ENCODE measurements around the gene ENOX2.

ENOX2 gene

DNA sequence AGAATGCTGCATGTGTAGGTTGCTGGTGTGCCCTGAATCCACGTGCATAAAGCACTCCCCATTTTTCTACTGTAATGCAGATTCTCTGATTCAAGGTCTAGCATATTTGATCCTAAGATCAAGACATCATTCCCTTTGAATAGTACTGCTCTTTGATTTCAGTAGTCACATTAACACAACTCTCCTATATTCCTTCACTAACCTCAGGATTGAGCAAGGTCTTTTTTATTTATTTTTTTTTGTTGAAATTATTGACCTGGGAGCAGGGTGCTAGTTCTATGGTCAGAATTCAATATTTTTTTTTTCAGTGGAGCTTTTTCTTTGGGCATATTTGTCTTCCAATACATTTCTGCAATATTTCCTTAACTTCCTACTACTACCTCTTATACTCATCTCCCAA, 255.5 kb downstream of the ENOX2 start:
- TF ChIP-seq CTCF (IDR thresholded peaks at IDR 0.05; ENCODE audit: borderline replicate concordance, extremely low read depth, low read length, poor library complexity, severe bottlenecking), result no peak
- TF ChIP-seq EZH2 (IDR thresholded peaks at IDR 0.05; ENCODE audit: borderline replicate concordance, low read depth, low read length, severe bottlenecking), result no peak
- no peak for DNase-seq
- Histone ChIP-seq H3K4me2 (ENCODE audit: insufficient read depth, low read length) (no peak overlapping the region), H3K4me1 (ENCODE audit: insufficient read depth, low read length) (no peaks in the 10 kb centered on the region), H3K36me3 (ENCODE audit: insufficient read depth, low read length) (no peaks in the 10 kb centered on the region), H3K27me3 (ENCODE audit: insufficient read depth, low read length, poor library complexity) (no peaks in the 10 kb centered on the region), H3K79me2 (ENCODE audit: insufficient read depth, low read length) (no peaks in the 10 kb centered on the region), H2AFZ (ENCODE audit: low read depth, low read length) (no peak overlapping the region), H3K4me3 (ENCODE audit: low read depth in 1 of 2, low read length in 2 of 2) (no peak overlapping the region), H3K27ac (ENCODE audit: low read length) (no peak overlapping the region), H3K9me3 (ENCODE audit: insufficient read depth, low read length, severe bottlenecking) (no peaks in the 10 kb centered on the region), H4K20me1 (ENCODE audit: insufficient read depth, low read length) (no peaks in the 10 kb centered on the region), H3K9ac (ENCODE audit: low read depth, low read length) (no peak overlapping the region)
- no peak for ATAC-seq (ENCODE audit: insufficient read depth, low read depth)

- H3K4me1 ChIP-seq (ENCODE audit: insufficient read depth, low read length), result no peaks in the 10 kb centered on the region
- H3K79me2 ChIP-seq (ENCODE audit: insufficient read depth, low read length), result no peaks in the 10 kb centered on the region
- no peaks in the 10 kb centered on the region for H4K20me1 ChIP-seq (ENCODE audit: insufficient read depth, low read length)
- no peak for ATAC-seq (ENCODE audit: insufficient read depth, low read depth)
- no peak overlapping the region for H3K4me2 ChIP-seq (ENCODE audit: insufficient read depth, low read length)
- H3K36me3 ChIP-seq (ENCODE audit: insufficient read depth, low read length), result no peaks in the 10 kb centered on the region
- TF ChIP-seq EZH2 (IDR thresholded peaks at IDR 0.05; ENCODE audit: borderline replicate concordance, low read depth, low read length, severe bottlenecking) (no peak), CTCF (IDR thresholded peaks at IDR 0.05; ENCODE audit: borderline replicate concordance, extremely low read depth, low read length, poor library complexity, severe bottlenecking) (no peak)
- no peaks in the 10 kb centered on the region for H3K27me3 ChIP-seq (ENCODE audit: insufficient read depth, low read length, poor library complexity)
- no peak overlapping the region for H3K27ac ChIP-seq (ENCODE audit: low read length)
- H3K9ac ChIP-seq (ENCODE audit: low read depth, low read length), result no peak overlapping the region
- no peak overlapping the region for H2AFZ ChIP-seq (ENCODE audit: low read depth, low read length)
- H3K4me3 ChIP-seq (ENCODE audit: low read depth in 1 of 2, low read length in 2 of 2), result no peak overlapping the region
- H3K9me3 ChIP-seq (ENCODE audit: insufficient read depth, low read length, severe bottlenecking), result no peaks in the 10 kb centered on the region
- DNase-seq, result no peak
These were observed 256.9 kb downstream of the ENOX2 start for GRCh38 chrX:130645955-130646583.

DNA sequence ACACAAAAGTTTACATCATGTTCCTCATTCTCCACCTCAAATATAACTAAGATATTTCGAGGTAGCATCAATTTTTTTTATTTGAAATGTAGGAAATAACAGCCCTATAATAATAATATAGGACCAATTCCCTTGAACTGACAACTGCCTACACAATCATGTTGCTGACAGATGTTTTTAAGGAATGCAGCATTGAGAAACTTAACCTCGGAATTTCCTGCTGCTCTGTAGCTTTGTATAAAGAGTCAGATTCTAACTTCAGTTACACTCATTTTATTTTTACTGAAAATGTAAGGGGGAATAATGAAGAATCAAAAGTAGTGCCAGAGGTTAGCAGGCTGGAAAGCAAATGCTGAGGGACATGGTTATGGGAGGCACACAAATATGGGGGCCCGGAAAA, 265.4 kb downstream of the ENOX2 start:
- ATAC-seq (ENCODE audit: insufficient read depth, low read depth), result no peak
- H3K4me1 ChIP-seq (ENCODE audit: insufficient read depth, low read length), result no peaks in the 10 kb centered on the region

More for the DNA sequence above, 265.4 kb downstream of the ENOX2 start:
- Histone ChIP-seq H3K4me2 (ENCODE audit: insufficient read depth, low read length) (no peak overlapping the region), H3K79me2 (ENCODE audit: insufficient read depth, low read length) (no peaks in the 10 kb centered on the region), H3K36me3 (ENCODE audit: insufficient read depth, low read length) (no peaks in the 10 kb centered on the region), H4K20me1 (ENCODE audit: insufficient read depth, low read length) (no peaks in the 10 kb centered on the region), H3K9me3 (ENCODE audit: insufficient read depth, low read length, severe bottlenecking) (no peaks in the 10 kb centered on the region), H3K9ac (ENCODE audit: low read depth, low read length) (no peak overlapping the region), H2AFZ (ENCODE audit: low read depth, low read length) (no peak overlapping the region), H3K27me3 (ENCODE audit: insufficient read depth, low read length, poor library complexity) (no peaks in the 10 kb centered on the region), H3K27ac (ENCODE audit: low read length) (no peak overlapping the region), H3K4me3 (ENCODE audit: low read depth in 1 of 2, low read length in 2 of 2) (no peak overlapping the region)
- TF ChIP-seq CTCF (IDR thresholded peaks at IDR 0.05; ENCODE audit: borderline replicate concordance, extremely low read depth, low read length, poor library complexity, severe bottlenecking), result no peak
- no peak for TF ChIP-seq EZH2 (IDR thresholded peaks at IDR 0.05; ENCODE audit: borderline replicate concordance, low read depth, low read length, severe bottlenecking)
- no peak for DNase-seq

Data from DND-41 (cell line).